B cell (primary cell): Measurements from ENCODE around the gene LRP5.

ENCODE experiments used
- EZH2 ChIP-seq: IDR thresholded peaks from 2 replicates; pipeline ENCODE4 v1.6.1; 2012; ENCODE audit warnings: borderline replicate concordance, low read depth, mild to moderate bottlenecking, moderate library complexity, low read length; ENCODE audit not compliant: insufficient read depth, poor library complexity, severe bottlenecking
- TF ChIP-seq, protein P1 (sequence below): fragments of 200-600 bp; IDR thresholded peaks from one replicate; pipeline ENCODE4 v1.8.0; 2022; ENCODE audit warnings: antibody characterized with exemption, mild to moderate bottlenecking

DNA sequence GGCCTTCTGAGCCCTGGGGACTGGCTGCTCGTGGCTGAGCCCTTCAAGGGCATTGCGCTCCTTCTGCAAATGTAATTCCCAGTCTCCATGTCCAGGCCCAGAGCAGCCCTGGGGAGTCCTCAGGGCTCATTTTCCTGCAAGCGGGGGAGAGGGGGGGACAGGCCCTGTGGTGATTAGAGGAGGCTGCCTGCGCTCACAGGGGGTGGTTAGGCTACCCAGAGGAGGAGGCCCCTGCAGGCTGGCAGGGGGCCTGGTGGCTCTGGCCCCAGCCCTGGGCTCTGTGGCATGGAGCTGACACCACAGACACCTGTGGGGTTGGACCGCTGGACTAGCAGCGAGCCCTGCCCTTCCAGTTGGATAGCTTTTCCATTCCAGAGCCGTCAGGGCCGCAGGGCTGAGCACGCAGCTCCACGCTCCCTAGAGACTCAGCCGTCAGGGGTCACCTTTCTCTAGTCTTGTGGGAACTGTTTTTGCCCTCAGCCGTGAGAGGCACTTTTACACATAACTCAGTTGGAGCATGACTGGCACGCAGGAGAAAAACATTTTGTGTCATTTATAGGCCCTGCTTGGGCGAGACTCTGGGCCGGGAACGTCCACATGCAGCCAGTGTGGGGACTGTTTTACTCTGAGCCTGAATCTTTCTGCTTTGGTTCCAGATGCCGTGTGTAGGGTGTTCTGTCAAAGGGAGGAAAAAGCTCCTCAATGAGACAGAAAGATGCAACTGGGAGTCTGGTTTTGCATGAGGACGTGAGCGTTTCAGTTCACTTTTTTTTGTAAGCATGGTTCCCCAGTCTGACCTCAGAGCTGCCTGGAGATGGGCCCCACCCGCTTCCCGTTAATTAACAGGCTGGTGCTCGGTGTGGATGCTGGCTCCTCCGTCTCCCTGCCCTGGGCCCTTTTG, 58.1 kb downstream of the LRP5 start:
- TF ChIP-seq, protein P1, sequence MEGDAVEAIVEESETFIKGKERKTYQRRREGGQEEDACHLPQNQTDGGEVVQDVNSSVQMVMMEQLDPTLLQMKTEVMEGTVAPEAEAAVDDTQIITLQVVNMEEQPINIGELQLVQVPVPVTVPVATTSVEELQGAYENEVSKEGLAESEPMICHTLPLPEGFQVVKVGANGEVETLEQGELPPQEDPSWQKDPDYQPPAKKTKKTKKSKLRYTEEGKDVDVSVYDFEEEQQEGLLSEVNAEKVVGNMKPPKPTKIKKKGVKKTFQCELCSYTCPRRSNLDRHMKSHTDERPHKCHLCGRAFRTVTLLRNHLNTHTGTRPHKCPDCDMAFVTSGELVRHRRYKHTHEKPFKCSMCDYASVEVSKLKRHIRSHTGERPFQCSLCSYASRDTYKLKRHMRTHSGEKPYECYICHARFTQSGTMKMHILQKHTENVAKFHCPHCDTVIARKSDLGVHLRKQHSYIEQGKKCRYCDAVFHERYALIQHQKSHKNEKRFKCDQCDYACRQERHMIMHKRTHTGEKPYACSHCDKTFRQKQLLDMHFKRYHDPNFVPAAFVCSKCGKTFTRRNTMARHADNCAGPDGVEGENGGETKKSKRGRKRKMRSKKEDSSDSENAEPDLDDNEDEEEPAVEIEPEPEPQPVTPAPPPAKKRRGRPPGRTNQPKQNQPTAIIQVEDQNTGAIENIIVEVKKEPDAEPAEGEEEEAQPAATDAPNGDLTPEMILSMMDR: no peak
- TF ChIP-seq EZH2: no peak
